Endothelial cell of umbilical vein (primary cell): ENCODE data around the gene CHST15.

Experiments
- CTCF ChIP-seq, 2 donors: IDR thresholded peaks; 1 replicate in 1 of 2; 2 replicates in 1 of 2; pipeline ENCODE4 v1.5.1; 2011; ENCODE audit warnings: low read length in 2 of 2, mild to moderate bottlenecking in 2 of 2, moderate library complexity in 2 of 2, control low read depth in 1 of 2, inconsistent platforms in 1 of 2, low read depth in 1 of 2; ENCODE audit not compliant: insufficient read depth in 1 of 2; ENCODE audit errors: extremely low read depth in 1 of 2
- EZH2 ChIP-seq: IDR thresholded peaks from 2 replicates; pipeline ENCODE4 v1.6.1; 2012; ENCODE audit warnings: borderline replicate concordance, low read depth, mild to moderate bottlenecking, moderate library complexity, low read length, inconsistent platforms; ENCODE audit not compliant: severe bottlenecking
- GATA2 ChIP-seq: IDR thresholded peaks from 2 replicates; pipeline ENCODE4 v1.7.0; 2011; ENCODE audit warnings: low read depth, mild to moderate bottlenecking, moderate library complexity, mixed read lengths, low read length; ENCODE audit not compliant: insufficient read length, insufficient read depth
- JUN ChIP-seq: IDR thresholded peaks from 2 replicates; pipeline ENCODE4 v1.6.1; 2011; ENCODE audit warnings: borderline replicate concordance, low read depth; ENCODE audit not compliant: insufficient read length, insufficient read depth
- MYC ChIP-seq: IDR thresholded peaks from one replicate; pipeline ENCODE4 v1.6.1; 2011; ENCODE audit warnings: mild to moderate bottlenecking, low read depth, low read length
- POLR2A ChIP-seq: IDR thresholded peaks from 2 replicates; pipeline ENCODE4 v1.6.1; 2012; ENCODE audit warnings: low read depth, mild to moderate bottlenecking, control low read depth, low read length

- no peak for TF ChIP-seq POLR2A
- no peak for TF ChIP-seq CTCF (IDR thresholded peaks at IDR 0.05; ENCODE audit: extremely low read depth in 1 of 2, insufficient read depth in 1 of 2, low read depth in 1 of 2, low read length in 2 of 2)
- no peak for TF ChIP-seq EZH2
- no peak for TF ChIP-seq JUN
- TF ChIP-seq MYC, result no peak
- no peak for TF ChIP-seq GATA2
Measured at GRCh38 chr10:123997013-123997412, 96.4 kb downstream of the CHST15 start.
